Endodermal cell (in vitro differentiated cells): ENCODE results near the gene AIFM2. TPM values are rescaled to one million over a fixed set of nuclear protein-coding genes. Genes with fewer than 3 reads are reported as not detected.

Experiments
- DNase-seq: peaks from one replicate; pipeline ENCODE4 v3.0.0-alpha.2; 2017
- H3K27ac ChIP-seq: 2 replicates; pipeline ENCODE4 v1.5.1; 2013; ENCODE audit warnings: mild to moderate bottlenecking, low read depth, low read length, moderate library complexity
- H3K27me3 ChIP-seq: 2 replicates; pipeline ENCODE4 v1.6.1; 2013; ENCODE audit warnings: mild to moderate bottlenecking, low read length, moderate library complexity; ENCODE audit not compliant: insufficient read depth, control insufficient read depth, poor library complexity, severe bottlenecking
- H3K36me3 ChIP-seq: 2 replicates; pipeline ENCODE4 v1.7.0; 2013; ENCODE audit warnings: mild to moderate bottlenecking, low read length, moderate library complexity; ENCODE audit not compliant: control insufficient read depth, insufficient read depth
- H3K4me1 ChIP-seq: one replicate; pipeline ENCODE4 v1.7.0; 2013; ENCODE audit warnings: low read length; ENCODE audit not compliant: control insufficient read depth, insufficient read depth
- H3K4me3 ChIP-seq: 2 replicates; pipeline ENCODE4 v1.5.1; 2013; ENCODE audit warnings: mild to moderate bottlenecking, low read length, moderate library complexity
- H3K9ac ChIP-seq: 2 replicates; pipeline ENCODE4 v1.6.1; 2013; ENCODE audit warnings: mild to moderate bottlenecking, low read length, moderate library complexity; ENCODE audit not compliant: poor library complexity, severe bottlenecking; ENCODE audit errors: extremely low read depth
- H3K9me3 ChIP-seq: 2 replicates; pipeline ENCODE4 v1.6.1; 2013; ENCODE audit warnings: mild to moderate bottlenecking, low read length, moderate library complexity; ENCODE audit not compliant: control insufficient read depth
- H3K27ac Mint-ChIP-seq: 2 replicates; pipeline ENCODE4 v1.8.0; 2020; ENCODE audit warnings: mixed read lengths
- H3K27me3 Mint-ChIP-seq: 2 replicates; pipeline ENCODE4 v1.8.0; 2021; ENCODE audit warnings: mild to moderate bottlenecking, mixed read lengths; ENCODE audit not compliant: insufficient read depth
- H3K36me3 Mint-ChIP-seq: 2 replicates; pipeline ENCODE4 v1.8.0; 2020; ENCODE audit warnings: low read depth, mixed read lengths
- H3K4me1 Mint-ChIP-seq: 2 replicates; pipeline ENCODE4 v1.8.0; 2020; ENCODE audit warnings: mixed read lengths
- H3K4me3 Mint-ChIP-seq: 2 replicates; pipeline ENCODE4 v1.8.0; 2020; ENCODE audit warnings: mild to moderate bottlenecking, moderate library complexity, mixed read lengths
- H3K9me3 Mint-ChIP-seq: 2 replicates; pipeline ENCODE4 v1.8.0; 2020; ENCODE audit warnings: mild to moderate bottlenecking, mixed read lengths
- WGBS, 2 experiments: methylation state at CpG; one replicate each; pipeline versions ENCODE4 v1.1.5 to v1.1.7; 2013; ENCODE audit warnings: missing lambda C conversion rate in 2 of 2, mixed read lengths in 1 of 2; ENCODE audit not compliant: insufficient coverage in 1 of 2, insufficient read length in 1 of 2; 5-methylcytosine and 5-hydroxymethylcytosine counted together
- total RNA-seq, 2 donors: library from RNA; stranded (reverse); fragmentation: NEBNext Ultra II Directional in 1 of 2; extraction: Animal tissue kit (Norgen Biotek cat#: 25700) in 1 of 2; gene quantifications; 2 replicates in 1 of 2; 3 replicates in 1 of 2; pipeline ENCODE4 v1.2.1, GENCODE V29; 2021
- TF ChIP-seq, protein P1 (sequence below): fragments of 200-600 bp; sonication (generic); conservative IDR thresholded peaks from 2 replicates; pipeline ENCODE4 v1.5.0; 2021; ENCODE audit warnings: antibody characterized with exemption, mild to moderate bottlenecking

The AIFM2 gene
- total RNA-seq, 2 donors from 2014 or later: 7.1 to 7.6 TPM

DNA sequence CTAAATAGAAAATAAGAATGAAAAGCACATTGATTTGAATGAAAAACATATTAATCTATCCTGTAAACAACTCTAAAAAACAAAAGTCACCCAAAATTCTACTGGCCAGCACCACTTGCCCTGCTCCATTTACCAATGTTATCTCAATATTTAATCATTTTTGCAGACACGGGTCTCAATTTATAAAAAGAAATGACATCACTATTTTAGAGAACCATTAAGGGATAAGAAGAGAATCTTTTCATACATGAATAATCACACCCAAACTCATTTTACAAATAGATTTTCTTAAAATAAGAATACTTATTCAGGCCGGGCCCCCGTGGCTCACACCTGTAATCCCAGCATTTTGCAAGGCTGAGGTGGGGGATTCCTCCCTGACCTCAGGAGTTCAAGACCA lies 33.8 kb upstream of the AIFM2 start:
- Mint-ChIP-seq H3K27ac (no peak overlapping the region), H3K27me3 (no peaks in the 10 kb centered on the region), H3K36me3 (peaks cover 17% of the 10 kb centered on the region), H3K4me3 (no peak overlapping the region), H3K4me1 (peaks cover 15% of the 10 kb centered on the region), H3K9me3 (no peaks in the 10 kb centered on the region)
- DNase-seq: no peak
- no peak overlapping the region for H3K4me3 ChIP-seq
- no peaks in the 10 kb centered on the region for H3K9me3 ChIP-seq
- H3K27me3 ChIP-seq: no peaks in the 10 kb centered on the region
- no peaks in the 10 kb centered on the region for H3K4me1 ChIP-seq
- H3K36me3 ChIP-seq: peaks cover 33% of the 10 kb centered on the region
- H3K9ac ChIP-seq: no peak overlapping the region
- TF ChIP-seq, protein P1, sequence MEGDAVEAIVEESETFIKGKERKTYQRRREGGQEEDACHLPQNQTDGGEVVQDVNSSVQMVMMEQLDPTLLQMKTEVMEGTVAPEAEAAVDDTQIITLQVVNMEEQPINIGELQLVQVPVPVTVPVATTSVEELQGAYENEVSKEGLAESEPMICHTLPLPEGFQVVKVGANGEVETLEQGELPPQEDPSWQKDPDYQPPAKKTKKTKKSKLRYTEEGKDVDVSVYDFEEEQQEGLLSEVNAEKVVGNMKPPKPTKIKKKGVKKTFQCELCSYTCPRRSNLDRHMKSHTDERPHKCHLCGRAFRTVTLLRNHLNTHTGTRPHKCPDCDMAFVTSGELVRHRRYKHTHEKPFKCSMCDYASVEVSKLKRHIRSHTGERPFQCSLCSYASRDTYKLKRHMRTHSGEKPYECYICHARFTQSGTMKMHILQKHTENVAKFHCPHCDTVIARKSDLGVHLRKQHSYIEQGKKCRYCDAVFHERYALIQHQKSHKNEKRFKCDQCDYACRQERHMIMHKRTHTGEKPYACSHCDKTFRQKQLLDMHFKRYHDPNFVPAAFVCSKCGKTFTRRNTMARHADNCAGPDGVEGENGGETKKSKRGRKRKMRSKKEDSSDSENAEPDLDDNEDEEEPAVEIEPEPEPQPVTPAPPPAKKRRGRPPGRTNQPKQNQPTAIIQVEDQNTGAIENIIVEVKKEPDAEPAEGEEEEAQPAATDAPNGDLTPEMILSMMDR: no peak
- WGBS, 2 experiments: 80 to 96% methylated on average over 1 to 3 of the region's 3 CpGs
- no peak overlapping the region for H3K27ac ChIP-seq

DNA sequence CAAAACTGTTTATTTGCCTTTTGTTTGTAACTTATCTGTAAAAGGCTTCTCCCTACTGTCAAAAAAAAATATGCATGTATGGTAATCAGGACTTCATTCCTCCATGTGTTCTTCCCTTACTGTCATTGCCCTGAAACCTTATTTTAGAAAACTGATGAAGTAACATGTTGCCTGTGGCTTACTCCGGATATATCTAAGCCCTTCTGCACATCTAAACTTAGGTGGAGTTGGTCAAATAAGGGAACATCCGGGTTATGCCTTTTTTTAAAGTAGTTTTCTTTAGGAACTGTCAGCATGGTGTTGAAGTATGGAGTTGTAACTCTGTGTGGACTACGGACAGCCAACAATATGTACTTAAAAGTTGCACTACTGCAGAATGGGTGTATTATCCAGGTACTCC lies 31.5 kb upstream of the AIFM2 start:
- no peaks in the 10 kb centered on the region for H3K9me3 Mint-ChIP-seq
- 94 to 100% methylated on average over 2 to 3 of the region's 3 CpGs for WGBS, 2 experiments
- no peak for DNase-seq
- H3K9me3 ChIP-seq: no peaks in the 10 kb centered on the region
- peaks cover 10% of the 10 kb centered on the region for H3K4me1 Mint-ChIP-seq
- H3K27me3 Mint-ChIP-seq: no peaks in the 10 kb centered on the region
- peaks cover 31% of the 10 kb centered on the region for H3K36me3 Mint-ChIP-seq
- TF ChIP-seq, protein P1: no peak
- H3K36me3 ChIP-seq: peaks cover 55% of the 10 kb centered on the region
- no peak overlapping the region for H3K4me3 ChIP-seq
- H3K27ac Mint-ChIP-seq: no peak overlapping the region
- H3K4me1 ChIP-seq: no peaks in the 10 kb centered on the region
- H3K4me3 Mint-ChIP-seq: no peak overlapping the region
- H3K27me3 ChIP-seq: no peaks in the 10 kb centered on the region
- H3K27ac ChIP-seq: no peak overlapping the region
- no peak overlapping the region for H3K9ac ChIP-seq

DNA sequence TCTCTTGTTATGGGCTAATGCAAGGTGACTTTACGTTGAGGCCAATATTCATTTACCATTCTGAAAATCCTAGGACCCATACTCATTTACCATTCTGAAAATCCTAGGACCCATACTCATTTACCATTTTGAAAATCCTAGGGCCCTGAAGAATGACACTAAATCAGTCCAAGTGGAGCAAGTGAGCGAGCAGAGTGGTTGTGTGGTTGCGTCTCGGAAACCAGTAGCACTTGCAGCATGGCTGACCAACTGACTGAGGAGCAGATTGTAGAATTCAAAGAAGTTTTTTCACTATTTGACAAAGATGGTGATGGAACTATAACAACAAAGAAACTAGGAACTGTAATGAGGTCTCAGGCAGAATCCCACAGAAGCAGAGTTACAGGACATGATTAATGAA lies 30.8 kb upstream of the AIFM2 start:
- no peak overlapping the region for H3K27ac Mint-ChIP-seq

More for the DNA sequence above, 30.8 kb upstream of the AIFM2 start:
- no peak overlapping the region for H3K27ac ChIP-seq
- H3K4me3 ChIP-seq: no peak overlapping the region
- DNase-seq: no peak
- H3K9ac ChIP-seq: no peak overlapping the region
- WGBS, 2 experiments: 97 to 100% methylated on average over 4 of the region's 4 CpGs
- H3K9me3 Mint-ChIP-seq: no peaks in the 10 kb centered on the region
- peaks cover 3% of the 10 kb centered on the region for H3K4me1 Mint-ChIP-seq
- H3K27me3 ChIP-seq: no peaks in the 10 kb centered on the region
- H3K4me1 ChIP-seq: no peaks in the 10 kb centered on the region
- peaks cover 61% of the 10 kb centered on the region for H3K36me3 ChIP-seq
- H3K36me3 Mint-ChIP-seq: peaks cover 35% of the 10 kb centered on the region
- TF ChIP-seq, protein P1: no peak
- H3K9me3 ChIP-seq: no peaks in the 10 kb centered on the region
- H3K27me3 Mint-ChIP-seq: no peaks in the 10 kb centered on the region
- H3K4me3 Mint-ChIP-seq: no peak overlapping the region
